Activated naive CD4-positive, alpha-beta T cell treated with anti-CD3 and anti-CD28 coated beads, Interleukin-2, amount 50 U/mL, for 24 hours (primary cell): ENCODE data around the gene GRIA4.

Experiments
- H3K27ac Mint-ChIP-seq: one replicate; pipeline ENCODE4 v1.8.0; 2021; ENCODE audit warnings: mild to moderate bottlenecking, mixed read lengths
- H3K27me3 Mint-ChIP-seq: one replicate; pipeline ENCODE4 v1.8.0; 2021; ENCODE audit warnings: mixed read lengths
- H3K36me3 Mint-ChIP-seq: one replicate; pipeline ENCODE4 v1.8.0; 2021; ENCODE audit warnings: mixed read lengths
- H3K4me1 Mint-ChIP-seq: one replicate; pipeline ENCODE4 v1.8.0; 2021; ENCODE audit warnings: mixed read lengths
- H3K4me3 Mint-ChIP-seq: one replicate; pipeline ENCODE4 v1.8.0; 2021; ENCODE audit warnings: mild to moderate bottlenecking, mixed read lengths
- H3K9me3 Mint-ChIP-seq: one replicate; pipeline ENCODE4 v1.8.0; 2021; ENCODE audit warnings: mixed read lengths

GRIA4 gene

GRCh38 chr11:105609832-105610781 lies at the start of gene GRIA4:
Gene GRIA4, plus strand, starts transcription at chr11:105610073. Its CDS starts 925 bp downstream, at chr11:105610998.
- Mint-ChIP-seq H3K27me3 (peaks cover 32% of the 10 kb centered on the region), H3K4me1 (peaks cover 20% of the 10 kb centered on the region), H3K27ac (no peak within 1 kb of the TSS), H3K36me3 (no peaks in the 10 kb centered on the region), H3K9me3 (peaks cover 7% of the 10 kb centered on the region), H3K4me3 (peak within 1 kb of the TSS; percentile 67)

- Mint-ChIP-seq H3K36me3 (no peaks in the 10 kb centered on the region), H3K27me3 (no peaks in the 10 kb centered on the region), H3K9me3 (no peaks in the 10 kb centered on the region), H3K27ac (no peak overlapping the region), H3K4me1 (no peaks in the 10 kb centered on the region), H3K4me3 (no peak overlapping the region)
These were observed 36.8 kb upstream of the GRIA4 start for GRCh38 chr11:105573091-105573490.

- no peak overlapping the region for H3K4me3 Mint-ChIP-seq
- no peaks in the 10 kb centered on the region for H3K9me3 Mint-ChIP-seq
- H3K36me3 Mint-ChIP-seq: no peaks in the 10 kb centered on the region
- no peak overlapping the region for H3K27ac Mint-ChIP-seq
- H3K4me1 Mint-ChIP-seq: no peaks in the 10 kb centered on the region
- no peaks in the 10 kb centered on the region for H3K27me3 Mint-ChIP-seq
These were observed 34.9 kb upstream of the GRIA4 start for GRCh38 chr11:105574974-105575373.

- H3K4me3 Mint-ChIP-seq: no peak overlapping the region
- H3K27me3 Mint-ChIP-seq: no peaks in the 10 kb centered on the region
- H3K9me3 Mint-ChIP-seq: no peaks in the 10 kb centered on the region
- no peaks in the 10 kb centered on the region for H3K4me1 Mint-ChIP-seq
- no peak overlapping the region for H3K27ac Mint-ChIP-seq
- no peaks in the 10 kb centered on the region for H3K36me3 Mint-ChIP-seq
These were observed 32.2 kb upstream of the GRIA4 start for GRCh38 chr11:105577641-105578040.

GRCh38 chr11:105579111-105579510 lies 30.8 kb upstream of the GRIA4 start:
- Mint-ChIP-seq H3K4me3 (no peak overlapping the region), H3K27ac (no peak overlapping the region), H3K36me3 (no peaks in the 10 kb centered on the region), H3K4me1 (no peaks in the 10 kb centered on the region), H3K9me3 (no peaks in the 10 kb centered on the region), H3K27me3 (no peaks in the 10 kb centered on the region)

GRCh38 chr11:105582497-105582896 lies 27.4 kb upstream of the GRIA4 start:
- H3K27me3 Mint-ChIP-seq: no peaks in the 10 kb centered on the region
- no peak overlapping the region for H3K4me3 Mint-ChIP-seq
- no peaks in the 10 kb centered on the region for H3K9me3 Mint-ChIP-seq
- H3K36me3 Mint-ChIP-seq: no peaks in the 10 kb centered on the region
- H3K27ac Mint-ChIP-seq: no peak overlapping the region
- H3K4me1 Mint-ChIP-seq: no peaks in the 10 kb centered on the region

GRCh38 chr11:105588001-105588400 lies 21.9 kb upstream of the GRIA4 start:
- Mint-ChIP-seq H3K4me3 (no peak overlapping the region), H3K36me3 (no peaks in the 10 kb centered on the region), H3K27ac (no peak overlapping the region), H3K4me1 (no peaks in the 10 kb centered on the region), H3K27me3 (no peaks in the 10 kb centered on the region), H3K9me3 (no peaks in the 10 kb centered on the region)

GRCh38 chr11:105589346-105589745 lies 20.5 kb upstream of the GRIA4 start:
- Mint-ChIP-seq H3K36me3 (no peaks in the 10 kb centered on the region), H3K4me3 (no peak overlapping the region), H3K4me1 (no peaks in the 10 kb centered on the region), H3K27me3 (no peaks in the 10 kb centered on the region), H3K9me3 (no peaks in the 10 kb centered on the region), H3K27ac (no peak overlapping the region)

GRCh38 chr11:105592035-105592434 lies 17.8 kb upstream of the GRIA4 start:
- H3K4me1 Mint-ChIP-seq: no peaks in the 10 kb centered on the region
- H3K27ac Mint-ChIP-seq: no peak overlapping the region
- H3K9me3 Mint-ChIP-seq: no peaks in the 10 kb centered on the region
- H3K4me3 Mint-ChIP-seq: no peak overlapping the region
- H3K27me3 Mint-ChIP-seq: no peaks in the 10 kb centered on the region
- H3K36me3 Mint-ChIP-seq: no peaks in the 10 kb centered on the region

- Mint-ChIP-seq H3K9me3 (no peaks in the 10 kb centered on the region), H3K27me3 (no peaks in the 10 kb centered on the region), H3K36me3 (no peaks in the 10 kb centered on the region), H3K4me1 (no peaks in the 10 kb centered on the region), H3K4me3 (no peak overlapping the region), H3K27ac (no peak overlapping the region)
These were observed 11.5 kb upstream of the GRIA4 start for GRCh38 chr11:105598371-105598770.

- Mint-ChIP-seq H3K4me3 (no peak overlapping the region), H3K36me3 (no peaks in the 10 kb centered on the region), H3K9me3 (peaks cover 7% of the 10 kb centered on the region), H3K27me3 (peaks cover 4% of the 10 kb centered on the region), H3K4me1 (no peaks in the 10 kb centered on the region), H3K27ac (no peak overlapping the region)
These were observed 6.7 kb upstream of the GRIA4 start for GRCh38 chr11:105603156-105603555.

GRCh38 chr11:105609341-105609781 lies 512 bp upstream of the GRIA4 start:
- H3K4me3 Mint-ChIP-seq: no peak overlapping the region
- no peak overlapping the region for H3K27ac Mint-ChIP-seq
- H3K36me3 Mint-ChIP-seq: no peaks in the 10 kb centered on the region
- peaks cover 20% of the 10 kb centered on the region for H3K4me1 Mint-ChIP-seq
- H3K27me3 Mint-ChIP-seq: peaks cover 34% of the 10 kb centered on the region
- peaks cover 7% of the 10 kb centered on the region for H3K9me3 Mint-ChIP-seq

- Mint-ChIP-seq H3K36me3 (no peaks in the 10 kb centered on the region), H3K27me3 (peaks cover 30% of the 10 kb centered on the region), H3K27ac (no peak overlapping the region), H3K4me3 (no peak overlapping the region), H3K4me1 (peaks cover 20% of the 10 kb centered on the region), H3K9me3 (peaks cover under 1% of the 10 kb centered on the region)
These were observed 1.1 kb downstream of the GRIA4 start for GRCh38 chr11:105610871-105611571.

GRCh38 chr11:105611572-105612441 lies 1.9 kb downstream of the GRIA4 start:
- H3K4me3 Mint-ChIP-seq: no peak overlapping the region
- no peak overlapping the region for H3K27ac Mint-ChIP-seq
- H3K4me1 Mint-ChIP-seq: peaks cover 20% of the 10 kb centered on the region
- H3K9me3 Mint-ChIP-seq: no peaks in the 10 kb centered on the region
- H3K27me3 Mint-ChIP-seq: peaks cover 30% of the 10 kb centered on the region
- H3K36me3 Mint-ChIP-seq: no peaks in the 10 kb centered on the region

GRCh38 chr11:105612771-105613170 lies 2.9 kb downstream of the GRIA4 start:
- Mint-ChIP-seq H3K36me3 (no peaks in the 10 kb centered on the region), H3K4me3 (no peak overlapping the region), H3K4me1 (peaks cover 20% of the 10 kb centered on the region), H3K27me3 (peaks cover 30% of the 10 kb centered on the region), H3K9me3 (no peaks in the 10 kb centered on the region), H3K27ac (no peak overlapping the region)
